Stomach (tissue), 4 donors: ENCODE data around the gene GHRL.

Source experiments
- POLR2A ChIP-seq, 4 donors: fragments of 450-650 bp; IDR thresholded peaks; one replicate each; pipeline ENCODE4 v1.6.1; 2016; ENCODE audit warnings: antibody characterized with exemption in 4 of 4, control low read depth in 2 of 4, mild to moderate bottlenecking in 1 of 4, moderate library complexity in 1 of 4
- POLR2AphosphoS5 ChIP-seq, 3 donors: sonication (generic); formaldehyde crosslinking; IDR thresholded peaks; one replicate each; pipeline ENCODE4 v1.6.1; 2016; ENCODE audit warnings: antibody characterized with exemption in 3 of 3
- TF ChIP-seq, protein P1 (sequence below), 7 experiments: fragments of 450-650 bp in 4 of 7; fragments of 200-600 bp in 3 of 7; sonication (generic) in 3 of 7; IDR thresholded peaks; one replicate each; pipeline ENCODE4 v1.5.1; 2016 to 2019; ENCODE audit warnings: antibody characterized with exemption in 7 of 7, control low read depth in 2 of 7, mild to moderate bottlenecking in 1 of 7

DNA sequence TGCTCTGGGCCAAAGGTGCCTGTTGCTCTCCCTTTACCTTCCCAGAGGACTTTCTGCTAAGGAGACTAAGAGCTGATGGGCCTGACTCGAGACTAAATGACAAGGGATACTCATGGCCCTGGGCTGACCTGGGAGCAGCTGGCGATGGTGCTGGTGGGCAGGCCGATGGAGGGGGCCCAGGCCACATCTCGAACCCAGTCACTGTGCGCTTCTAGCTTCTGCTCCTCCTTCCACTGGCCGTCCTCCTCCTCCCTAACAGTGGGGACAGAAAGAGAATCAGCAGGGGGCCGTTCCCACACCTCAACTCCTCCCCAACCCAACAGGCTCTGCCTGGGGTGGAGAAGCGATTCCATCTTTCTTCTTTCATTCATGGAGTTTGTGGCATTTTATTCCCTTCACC, 12.2 kb upstream of the GHRL start:
- no peak for TF ChIP-seq POLR2AphosphoS5 (IDR thresholded peaks at IDR 0.05)
- TF ChIP-seq, protein P1, sequence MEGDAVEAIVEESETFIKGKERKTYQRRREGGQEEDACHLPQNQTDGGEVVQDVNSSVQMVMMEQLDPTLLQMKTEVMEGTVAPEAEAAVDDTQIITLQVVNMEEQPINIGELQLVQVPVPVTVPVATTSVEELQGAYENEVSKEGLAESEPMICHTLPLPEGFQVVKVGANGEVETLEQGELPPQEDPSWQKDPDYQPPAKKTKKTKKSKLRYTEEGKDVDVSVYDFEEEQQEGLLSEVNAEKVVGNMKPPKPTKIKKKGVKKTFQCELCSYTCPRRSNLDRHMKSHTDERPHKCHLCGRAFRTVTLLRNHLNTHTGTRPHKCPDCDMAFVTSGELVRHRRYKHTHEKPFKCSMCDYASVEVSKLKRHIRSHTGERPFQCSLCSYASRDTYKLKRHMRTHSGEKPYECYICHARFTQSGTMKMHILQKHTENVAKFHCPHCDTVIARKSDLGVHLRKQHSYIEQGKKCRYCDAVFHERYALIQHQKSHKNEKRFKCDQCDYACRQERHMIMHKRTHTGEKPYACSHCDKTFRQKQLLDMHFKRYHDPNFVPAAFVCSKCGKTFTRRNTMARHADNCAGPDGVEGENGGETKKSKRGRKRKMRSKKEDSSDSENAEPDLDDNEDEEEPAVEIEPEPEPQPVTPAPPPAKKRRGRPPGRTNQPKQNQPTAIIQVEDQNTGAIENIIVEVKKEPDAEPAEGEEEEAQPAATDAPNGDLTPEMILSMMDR (IDR thresholded peaks at IDR 0.05): no peak
- no peak for TF ChIP-seq POLR2A (IDR thresholded peaks at IDR 0.05)
